HFFc6 (cell line): Measurements from ENCODE around the gene THRB. TPM values are rescaled to one million over a fixed set of nuclear protein-coding genes. Genes with fewer than 3 reads are reported as not detected.
"Not testable (repeated sequence)": the region's sequence is repeated elsewhere in the genome, so short reads cannot be mapped to it uniquely, and the experiment has no call there.

Experiments
- DNase-seq: peaks from one replicate; pipeline ENCODE4 v3.0.0-alpha.2; 2018
- H3K27ac Mint-ChIP-seq: 2 replicates; pipeline ENCODE4 v1.8.0; 2020; ENCODE audit warnings: mild to moderate bottlenecking, mixed read lengths
- H3K27me3 Mint-ChIP-seq: 2 replicates; pipeline ENCODE4 v1.8.0; 2021; ENCODE audit warnings: mild to moderate bottlenecking, moderate library complexity, mixed read lengths; ENCODE audit not compliant: insufficient read depth
- H3K36me3 Mint-ChIP-seq: 2 replicates; pipeline ENCODE4 v1.8.0; 2021; ENCODE audit warnings: low read depth, mixed read lengths
- H3K4me1 Mint-ChIP-seq: 2 replicates; pipeline ENCODE4 v1.8.0; 2020; ENCODE audit warnings: low read depth, mixed read lengths
- H3K4me3 Mint-ChIP-seq: 2 replicates; pipeline ENCODE4 v1.8.0; 2020; ENCODE audit warnings: mild to moderate bottlenecking, moderate library complexity, mixed read lengths
- H3K9me3 Mint-ChIP-seq: 2 replicates; pipeline ENCODE4 v1.8.0; 2020; ENCODE audit warnings: mild to moderate bottlenecking, mixed read lengths
- CTCF ChIP-seq: fragments of 200-600 bp; sonication (generic); IDR thresholded peaks from 2 replicates; pipeline ENCODE4 v1.5.0; 2021; ENCODE audit warnings: antibody characterized with exemption, mild to moderate bottlenecking
- total RNA-seq, 6 experiments: library from RNA; stranded (reverse); fragmentation: NEBNext Ultra II Directional; extraction: Animal tissue kit (Norgen Biotek cat#: 25700); gene quantifications; 2 replicates in 1 of 6; 3 replicates in 5 of 6; pipeline ENCODE4 v1.2.3, GENCODE V29; 2021

The THRB gene
- total RNA-seq, 6 experiments from 2014 or later: not detected

GRCh38 chr3:24419067-24419791, 75.4 kb downstream of the THRB start:
- TF ChIP-seq CTCF: no peak
- Mint-ChIP-seq H3K4me1 (no peaks in the 10 kb centered on the region), H3K27ac (no peak overlapping the region), H3K9me3 (no peaks in the 10 kb centered on the region; the same call in 1 of the 2 replicates), H3K36me3 (no peaks in the 10 kb centered on the region), H3K27me3 (no peaks in the 10 kb centered on the region), H3K4me3 (no peak overlapping the region)
- no peak for DNase-seq

- H3K27me3 Mint-ChIP-seq: no peaks in the 10 kb centered on the region
- no peak for DNase-seq
- no peak overlapping the region for H3K4me3 Mint-ChIP-seq
- no peak for TF ChIP-seq CTCF
- H3K36me3 Mint-ChIP-seq: no peaks in the 10 kb centered on the region
- H3K27ac Mint-ChIP-seq: no peak overlapping the region
- H3K9me3 Mint-ChIP-seq: no peaks in the 10 kb centered on the region; the same call in 1 of the 2 replicates
- no peaks in the 10 kb centered on the region for H3K4me1 Mint-ChIP-seq
These were observed 76.9 kb downstream of the THRB start for GRCh38 chr3:24417730-24418129.

GRCh38 chr3:24416224-24416623, 78.4 kb downstream of the THRB start:
- Mint-ChIP-seq H3K27ac (no peak overlapping the region), H3K27me3 (no peaks in the 10 kb centered on the region), H3K36me3 (no peaks in the 10 kb centered on the region), H3K4me3 (no peak overlapping the region), H3K4me1 (no peaks in the 10 kb centered on the region), H3K9me3 (no peaks in the 10 kb centered on the region; the same call in 1 of the 2 replicates)
- DNase-seq: no peak
- TF ChIP-seq CTCF: no peak

- H3K4me3 Mint-ChIP-seq: no peak overlapping the region
- H3K9me3 Mint-ChIP-seq: no peaks in the 10 kb centered on the region; the same call in 1 of the 2 replicates
- no peaks in the 10 kb centered on the region for H3K36me3 Mint-ChIP-seq
- no peaks in the 10 kb centered on the region for H3K4me1 Mint-ChIP-seq
- H3K27me3 Mint-ChIP-seq: no peaks in the 10 kb centered on the region
- no peak for TF ChIP-seq CTCF
- H3K27ac Mint-ChIP-seq: no peak overlapping the region
- DNase-seq: no peak
These were observed 78.8 kb downstream of the THRB start for GRCh38 chr3:24415824-24416223.

GRCh38 chr3:24413662-24414061, 81.0 kb downstream of the THRB start:
- DNase-seq, H3K36me3 Mint-ChIP-seq, H3K4me3 Mint-ChIP-seq, H3K9me3 Mint-ChIP-seq, H3K4me1 Mint-ChIP-seq, H3K27ac Mint-ChIP-seq, H3K27me3 Mint-ChIP-seq: not testable (repeated sequence)

- H3K9me3 Mint-ChIP-seq: no peaks in the 10 kb centered on the region; the same call in 1 of the 2 replicates
- no peak for DNase-seq
- no peaks in the 10 kb centered on the region for H3K36me3 Mint-ChIP-seq
- no peak overlapping the region for H3K4me3 Mint-ChIP-seq
- no peaks in the 10 kb centered on the region for H3K4me1 Mint-ChIP-seq
- H3K27ac Mint-ChIP-seq: no peak overlapping the region
- TF ChIP-seq CTCF: no peak
- peaks cover 2% of the 10 kb centered on the region; the same call in 1 of the 2 replicates for H3K27me3 Mint-ChIP-seq
These were observed 83.8 kb downstream of the THRB start for GRCh38 chr3:24410860-24411259.
